Measurements from ENCODE around the gene ZNF174. TPM values are rescaled to one million over a fixed set of nuclear protein-coding genes. Genes with fewer than 3 reads are reported as not detected.

The ZNF174 gene
- total RNA-seq, 1 donor from 2014 or later, result 19.3 TPM

- DNase-seq (ENCODE audit: low spot score in 2 of 2, unreplicated experiment in 2 of 2), result no peak
- TF ChIP-seq, protein P1, sequence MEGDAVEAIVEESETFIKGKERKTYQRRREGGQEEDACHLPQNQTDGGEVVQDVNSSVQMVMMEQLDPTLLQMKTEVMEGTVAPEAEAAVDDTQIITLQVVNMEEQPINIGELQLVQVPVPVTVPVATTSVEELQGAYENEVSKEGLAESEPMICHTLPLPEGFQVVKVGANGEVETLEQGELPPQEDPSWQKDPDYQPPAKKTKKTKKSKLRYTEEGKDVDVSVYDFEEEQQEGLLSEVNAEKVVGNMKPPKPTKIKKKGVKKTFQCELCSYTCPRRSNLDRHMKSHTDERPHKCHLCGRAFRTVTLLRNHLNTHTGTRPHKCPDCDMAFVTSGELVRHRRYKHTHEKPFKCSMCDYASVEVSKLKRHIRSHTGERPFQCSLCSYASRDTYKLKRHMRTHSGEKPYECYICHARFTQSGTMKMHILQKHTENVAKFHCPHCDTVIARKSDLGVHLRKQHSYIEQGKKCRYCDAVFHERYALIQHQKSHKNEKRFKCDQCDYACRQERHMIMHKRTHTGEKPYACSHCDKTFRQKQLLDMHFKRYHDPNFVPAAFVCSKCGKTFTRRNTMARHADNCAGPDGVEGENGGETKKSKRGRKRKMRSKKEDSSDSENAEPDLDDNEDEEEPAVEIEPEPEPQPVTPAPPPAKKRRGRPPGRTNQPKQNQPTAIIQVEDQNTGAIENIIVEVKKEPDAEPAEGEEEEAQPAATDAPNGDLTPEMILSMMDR (IDR thresholded peaks at IDR 0.05; ENCODE audit: unreplicated experiment), result no peak
Measured at GRCh38 chr16:3444032-3444388, 43.0 kb downstream of the ZNF174 start.

GRCh38 chr16:3454093-3454492, 53.1 kb downstream of the ZNF174 start:
- DNase-seq (ENCODE audit: low spot score in 2 of 2, unreplicated experiment in 2 of 2), result no peak
- peak overlapping the region; percentile 5 for H3K27ac Mint-ChIP-seq
- peaks cover 7% of the 10 kb centered on the region for H3K36me3 Mint-ChIP-seq
- H3K27me3 Mint-ChIP-seq (ENCODE audit: low read depth), result no peaks in the 10 kb centered on the region
- H3K4me3 Mint-ChIP-seq, result no peak overlapping the region
- H3K9me3 Mint-ChIP-seq, result peaks cover 4% of the 10 kb centered on the region
- TF ChIP-seq, protein P1 (IDR thresholded peaks at IDR 0.05; ENCODE audit: unreplicated experiment), result no peak
- peaks cover 14% of the 10 kb centered on the region for H3K4me1 Mint-ChIP-seq

More at GRCh38 chr16:3444032-3444388, 43.0 kb downstream of the ZNF174 start:
- peak overlapping the region; percentile 97 for H3K4me3 Mint-ChIP-seq
- H3K4me1 Mint-ChIP-seq, result peaks cover 10% of the 10 kb centered on the region
- peak overlapping the region; percentile 99 for H3K27ac Mint-ChIP-seq
- H3K9me3 Mint-ChIP-seq, result peaks cover 16% of the 10 kb centered on the region
- peaks cover 32% of the 10 kb centered on the region for H3K36me3 Mint-ChIP-seq
- H3K27me3 Mint-ChIP-seq (ENCODE audit: low read depth), result no peaks in the 10 kb centered on the region

- no peaks in the 10 kb centered on the region for H3K27me3 Mint-ChIP-seq (ENCODE audit: low read depth)
- H3K36me3 Mint-ChIP-seq, result peaks cover 5% of the 10 kb centered on the region
- no peak overlapping the region for H3K4me3 Mint-ChIP-seq
- DNase-seq (ENCODE audit: low spot score in 2 of 2, unreplicated experiment in 2 of 2), result no peak
- H3K9me3 Mint-ChIP-seq, result peaks cover 3% of the 10 kb centered on the region
- H3K4me1 Mint-ChIP-seq, result peaks cover 20% of the 10 kb centered on the region
- TF ChIP-seq, protein P1 (IDR thresholded peaks at IDR 0.05; ENCODE audit: unreplicated experiment), result no peak
- no peak overlapping the region for H3K27ac Mint-ChIP-seq
Measured at GRCh38 chr16:3454631-3455147, 53.7 kb downstream of the ZNF174 start.

GRCh38 chr16:3457434-3458252, 56.6 kb downstream of the ZNF174 start:
- no peaks in the 10 kb centered on the region for H3K27me3 Mint-ChIP-seq (ENCODE audit: low read depth)
- peaks cover 34% of the 10 kb centered on the region for H3K4me1 Mint-ChIP-seq
- peak overlapping the region; percentile 70 for H3K4me3 Mint-ChIP-seq
- H3K9me3 Mint-ChIP-seq, result no peaks in the 10 kb centered on the region
- peak; percentile 90 to 96 for DNase-seq (ENCODE audit: low spot score in 2 of 2, unreplicated experiment in 2 of 2)
- H3K27ac Mint-ChIP-seq, result peak overlapping the region; percentile 94
- no peaks in the 10 kb centered on the region for H3K36me3 Mint-ChIP-seq
- TF ChIP-seq, protein P1 (IDR thresholded peaks at IDR 0.05; ENCODE audit: unreplicated experiment), result peak; percentile 46

GRCh38 chr16:3458278-3458851, 57.4 kb downstream of the ZNF174 start:
- TF ChIP-seq, protein P1 (IDR thresholded peaks at IDR 0.05; ENCODE audit: unreplicated experiment), result no peak
- Mint-ChIP-seq H3K9me3 (no peaks in the 10 kb centered on the region), H3K27me3 (ENCODE audit: low read depth) (no peaks in the 10 kb centered on the region), H3K36me3 (no peaks in the 10 kb centered on the region), H3K4me1 (peaks cover 34% of the 10 kb centered on the region), H3K4me3 (peak overlapping the region; percentile 91), H3K27ac (peak overlapping the region; percentile 97)
- DNase-seq (ENCODE audit: low spot score in 2 of 2, unreplicated experiment in 2 of 2), result peak in 1 of 2 experiments; percentile 46
